HG02678 (cell line): ENCODE data around the gene CDT1.
"Not testable (repeated sequence)": the region's sequence is repeated elsewhere in the genome, so short reads cannot be mapped to it uniquely, and the experiment has no call there.

ENCODE experiments used
- ATAC-seq: cut with Tn5 transposase; IDR thresholded peaks from one replicate; pipeline ENCODE4 v1.9.1; 2021; ENCODE audit warnings: mild to moderate bottlenecking, moderate library complexity; ENCODE audit not compliant: unreplicated experiment

CDT1 gene

GRCh38 chr16:88782454-88783390 is 20.9 kb upstream of the CDT1 start:
- ATAC-seq: no peak

DNA sequence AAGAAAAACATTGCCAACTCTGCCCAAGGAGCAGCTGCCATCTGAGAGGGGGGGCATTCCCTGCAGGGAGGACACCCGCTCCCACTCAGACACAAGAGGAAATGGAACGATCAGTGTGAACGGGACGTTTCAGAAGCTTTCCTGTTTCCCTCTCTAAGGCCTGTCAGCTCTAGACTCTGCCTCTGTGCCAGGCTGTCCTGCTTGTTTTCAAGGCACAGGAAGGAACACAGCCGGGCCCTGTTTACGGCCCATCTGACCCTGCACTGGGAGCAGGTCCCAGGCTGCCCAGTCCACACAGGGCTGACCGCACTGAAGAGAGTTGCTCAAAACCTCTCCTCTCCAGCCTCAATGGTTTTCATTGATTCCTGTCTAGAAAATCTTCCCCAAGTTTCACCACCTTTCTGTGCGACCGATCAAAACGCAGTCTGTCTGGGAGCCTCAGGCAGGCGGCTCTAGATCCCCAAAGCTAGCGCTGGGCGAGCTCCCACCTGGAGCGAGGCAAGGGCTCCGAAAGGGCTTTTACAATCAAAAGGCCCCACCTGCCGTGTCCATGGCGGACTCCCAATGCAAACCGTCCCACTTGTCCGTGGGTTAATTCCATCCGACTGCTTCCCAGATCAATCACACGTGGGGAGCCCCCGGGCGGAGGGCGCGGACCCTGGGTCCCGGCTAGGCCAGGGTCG is 20.1 kb upstream of the CDT1 start:
- no peak for ATAC-seq

DNA sequence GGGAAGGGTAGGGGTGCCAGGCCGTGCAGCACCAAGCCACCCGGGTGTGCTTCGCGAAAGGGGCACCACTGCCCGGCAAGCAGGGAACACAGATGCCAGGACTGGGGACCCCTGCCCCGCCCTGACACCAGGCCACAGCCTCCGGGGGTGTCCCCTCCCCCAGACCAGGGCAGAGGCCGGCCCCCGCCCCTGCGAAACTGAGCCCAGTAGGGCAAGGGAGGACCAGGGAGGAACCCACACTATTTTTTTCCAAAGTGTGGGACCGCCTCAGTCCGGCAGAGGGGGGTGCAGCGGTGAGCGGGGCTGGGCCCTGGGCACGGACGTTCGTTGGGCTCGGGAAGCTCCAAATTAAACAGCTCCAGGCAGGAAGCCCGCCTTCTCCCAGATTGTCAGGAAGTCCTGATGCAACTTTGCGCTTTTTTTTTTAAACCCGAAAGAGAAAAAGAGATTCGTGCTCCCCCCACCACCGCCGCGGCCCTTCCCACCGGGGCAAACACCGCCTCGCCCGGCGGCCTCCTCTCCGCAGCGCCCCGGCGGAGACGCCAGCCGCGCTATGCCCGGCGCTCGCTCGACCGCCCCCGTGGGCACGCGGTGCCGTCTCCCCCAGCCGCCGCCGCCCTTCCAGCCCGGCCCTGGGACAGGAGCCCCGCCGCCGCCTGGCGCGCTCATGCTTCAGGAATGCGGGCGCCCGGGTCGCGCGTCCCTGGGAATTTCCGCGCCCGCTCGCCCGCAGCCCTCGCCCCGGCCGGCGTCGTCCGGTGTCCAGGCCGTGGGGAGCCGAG is 19.3 kb upstream of the CDT1 start:
- peak; percentile 9 for ATAC-seq

DNA sequence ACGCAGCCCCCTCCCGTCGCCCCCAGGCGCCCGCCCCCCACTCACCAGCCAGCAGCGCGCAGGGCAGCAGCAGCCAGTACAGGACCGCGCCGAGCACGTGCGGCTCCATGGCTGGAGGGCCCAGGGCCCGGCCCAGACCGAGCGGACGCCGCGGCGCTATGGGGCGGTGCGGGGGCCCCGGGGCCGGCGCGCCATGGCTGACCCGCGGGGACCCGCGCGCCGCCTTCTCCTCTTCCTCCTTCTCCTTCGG is 18.8 kb upstream of the CDT1 start:
- ATAC-seq: no peak

DNA sequence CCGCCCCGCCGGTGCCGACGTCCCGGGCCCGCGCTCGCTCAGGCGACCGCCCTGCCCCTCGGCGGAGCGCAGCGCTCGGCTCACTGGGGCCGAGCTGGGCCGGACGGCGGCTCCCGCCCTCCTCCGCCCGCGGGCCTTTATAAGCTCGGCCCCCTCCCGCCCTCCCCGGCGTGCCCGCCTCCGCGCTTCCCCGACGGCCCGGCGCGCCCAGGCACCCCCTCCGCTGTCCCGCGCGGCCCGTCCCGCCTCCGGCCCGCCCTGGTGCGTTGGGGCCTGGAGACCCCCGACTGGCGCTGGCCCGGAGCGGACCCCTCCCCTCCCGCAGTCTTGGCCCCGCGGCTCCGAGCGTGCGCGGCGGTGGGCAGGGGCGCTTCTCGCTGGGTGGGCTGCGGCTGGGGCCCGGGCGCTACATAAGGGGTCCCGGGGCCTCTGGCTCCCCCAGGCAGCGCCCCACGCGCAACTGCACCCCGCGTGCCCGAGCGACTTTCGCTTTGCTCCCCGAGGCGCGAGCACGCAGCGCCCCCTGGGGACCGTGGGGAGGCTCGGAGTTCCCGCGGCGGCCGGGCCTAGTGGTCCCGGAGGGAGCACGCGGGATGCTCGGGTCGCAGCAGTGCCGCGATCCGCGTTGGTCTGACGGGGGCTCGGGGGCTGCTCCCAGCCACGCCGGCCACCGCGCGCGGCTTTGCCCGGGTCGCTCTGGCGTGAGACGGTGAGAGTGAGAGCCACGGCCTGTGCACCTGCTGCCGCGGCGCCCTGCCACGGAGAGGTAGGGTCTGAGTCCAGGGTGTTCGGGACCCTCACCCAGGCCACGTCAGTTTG is 18.3 kb upstream of the CDT1 start, which contains the start of gene PIEZO1:
PIEZO1 (minus strand) TSS at position 115 of the 819 bp plus-strand sequence. CDS start 256 bp downstream, outside the sequence.
- peak; percentile 33 for ATAC-seq

DNA sequence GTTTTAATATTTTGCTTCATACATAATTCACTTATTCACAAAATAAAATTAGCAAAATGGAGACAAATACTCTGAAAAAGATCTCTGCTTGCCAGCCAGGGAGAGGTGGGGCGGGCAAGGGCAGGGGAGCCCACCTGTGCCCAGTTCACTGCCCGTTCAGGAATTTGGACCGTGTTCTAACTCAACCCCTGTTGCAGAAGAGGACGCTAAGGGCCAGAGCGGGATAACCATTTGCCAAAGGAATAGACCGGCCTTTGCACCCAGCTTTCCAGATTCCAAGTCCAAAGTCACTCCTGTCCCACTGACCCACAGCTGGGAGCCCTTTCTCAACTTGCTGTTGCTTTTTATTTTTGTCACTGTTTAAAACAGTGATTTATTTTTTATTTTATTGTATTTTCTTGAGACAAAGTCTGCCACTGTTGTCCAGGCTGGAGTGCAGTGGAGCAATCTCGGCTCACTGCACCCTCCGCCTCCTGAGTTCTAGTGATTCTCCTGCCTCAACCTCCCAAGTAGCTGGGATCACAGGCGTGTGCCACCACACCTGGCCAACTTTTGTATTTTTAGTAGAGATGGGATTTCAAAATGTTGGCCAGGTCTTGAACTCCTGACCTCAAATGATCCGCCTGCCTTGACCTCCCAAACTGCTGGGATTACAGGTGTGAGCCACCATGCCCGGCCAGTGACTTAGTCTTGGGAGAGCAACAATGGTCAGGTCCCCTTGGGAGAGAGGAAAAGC is 15.8 kb upstream of the CDT1 start:
- no peak for ATAC-seq

DNA sequence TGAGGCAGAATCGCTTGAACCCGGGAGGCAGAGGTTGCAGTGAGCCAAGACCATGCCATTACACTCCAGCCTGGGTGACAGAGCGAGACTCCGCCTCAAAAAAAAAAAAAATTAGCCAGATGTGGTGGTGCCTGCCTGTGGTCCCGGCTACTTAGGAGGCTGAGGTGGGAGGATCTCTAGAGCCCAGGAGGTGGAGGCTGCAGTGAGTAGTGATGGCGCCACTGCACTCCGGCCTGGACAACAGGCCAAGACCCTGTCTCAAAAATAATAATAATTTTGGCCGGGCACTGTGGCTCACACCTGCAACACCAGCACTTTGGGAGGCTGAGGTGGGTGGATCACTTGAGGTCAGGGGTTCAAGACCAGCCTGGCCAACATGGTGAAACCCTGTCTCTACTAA is 14.8 kb upstream of the CDT1 start:
- not testable (repeated sequence) for ATAC-seq

- ATAC-seq: no peak
Measured at GRCh38 chr16:88789594-88789993, 14.0 kb upstream of the CDT1 start.

DNA sequence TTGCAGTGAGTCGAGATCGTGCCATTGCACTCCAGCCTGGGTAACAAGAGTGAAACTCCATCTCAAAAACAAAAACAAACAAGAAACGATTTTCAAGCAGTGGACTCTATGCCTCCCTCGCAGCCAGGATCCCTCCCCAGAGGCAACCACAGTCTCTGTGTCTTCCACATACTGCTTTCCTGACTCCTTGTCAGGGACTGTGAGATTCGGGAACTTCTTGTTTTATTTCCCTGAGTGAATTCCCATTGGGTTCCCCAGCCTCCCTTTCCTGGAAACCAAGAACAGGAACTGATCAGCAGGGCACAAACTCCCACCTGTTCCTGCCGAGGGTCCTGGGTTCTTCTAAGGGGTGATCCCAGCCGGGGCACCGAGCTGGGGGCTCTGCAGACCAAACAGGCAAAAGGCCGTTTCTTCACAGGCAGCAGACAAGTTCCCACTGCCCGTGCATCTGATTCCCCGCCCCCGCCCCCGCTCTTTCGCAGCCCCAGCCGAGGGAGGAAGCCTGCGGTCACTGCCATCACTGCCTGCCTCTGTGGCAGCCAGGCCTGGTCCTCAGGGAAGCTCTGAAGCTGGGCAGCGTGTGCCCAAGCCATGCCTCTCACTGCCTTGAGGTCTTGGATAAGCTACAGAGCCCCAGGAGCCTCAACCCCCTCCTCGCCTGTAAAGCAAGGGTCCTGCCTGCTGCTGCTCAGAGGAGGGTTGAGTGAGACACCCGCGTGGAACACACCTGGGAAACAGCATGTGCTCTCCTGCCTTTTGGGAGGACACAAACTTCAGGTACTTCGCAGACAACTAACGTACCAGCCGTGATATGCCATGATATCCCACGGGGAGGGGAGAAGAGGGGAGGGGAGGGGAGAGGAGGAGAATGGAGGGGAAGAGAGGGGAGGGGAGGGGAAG is 13.0 kb upstream of the CDT1 start:
- no peak for ATAC-seq

DNA sequence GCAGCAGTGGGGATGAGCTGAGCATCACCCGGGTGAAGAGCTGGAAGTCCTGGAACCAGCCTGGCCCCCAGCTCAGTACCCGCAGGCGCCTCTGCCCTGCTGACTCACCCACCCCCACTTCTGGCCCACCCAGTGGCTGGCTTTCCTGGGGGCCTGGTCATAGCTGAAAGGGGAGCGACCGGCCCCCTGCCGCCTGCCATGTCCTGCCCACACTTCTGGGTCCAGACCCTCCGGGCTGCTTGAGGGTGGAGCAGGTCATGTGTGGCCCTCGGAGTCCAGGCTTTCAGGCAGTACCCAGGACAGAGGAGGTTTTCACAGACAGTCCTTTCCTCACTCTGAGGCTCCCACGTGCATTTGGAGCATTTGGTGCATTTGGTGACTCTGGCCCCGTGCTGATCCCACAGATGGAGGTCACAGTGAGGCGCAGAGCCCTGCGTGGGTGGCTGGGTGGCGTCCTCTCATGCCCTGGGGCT is 11.5 kb upstream of the CDT1 start:
- ATAC-seq: no peak

GRCh38 chr16:88792668-88793250 is 10.8 kb upstream of the CDT1 start:
- no peak for ATAC-seq

DNA sequence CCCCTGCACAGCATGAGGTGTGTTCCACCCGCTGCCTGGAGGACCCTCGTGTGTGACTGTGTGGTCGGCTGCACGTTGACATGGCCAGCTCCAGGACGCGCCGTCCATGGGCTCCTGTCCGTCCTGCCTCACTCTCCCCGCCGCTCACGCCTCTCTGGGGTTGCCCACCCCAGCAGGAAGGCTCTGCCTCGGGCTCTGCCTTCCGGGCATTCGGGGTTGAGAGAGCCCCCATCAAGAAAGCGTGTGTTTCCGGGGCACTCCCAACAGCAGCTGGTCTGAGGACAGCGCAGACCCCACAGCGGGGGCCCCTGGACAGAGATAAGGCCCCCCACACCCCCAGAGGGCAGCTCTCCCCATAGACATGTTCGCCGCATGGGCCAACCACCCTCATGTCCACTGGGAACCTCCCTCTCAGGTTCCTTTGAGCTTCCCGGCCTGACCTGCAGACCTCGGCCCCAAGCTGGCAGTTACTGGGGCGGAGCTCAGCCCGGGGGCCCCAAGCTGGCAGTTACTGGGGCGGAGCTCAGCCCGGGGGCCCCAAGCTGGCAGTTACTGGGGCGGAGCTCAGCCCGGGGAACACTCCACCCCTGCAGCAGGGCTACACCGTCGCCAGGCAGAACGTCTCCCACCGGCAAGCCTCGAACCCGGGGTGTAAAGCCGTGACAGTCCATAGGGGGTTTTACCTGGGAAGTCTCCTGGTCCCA is 10.2 kb upstream of the CDT1 start:
- ATAC-seq: no peak

GRCh38 chr16:88796278-88796677 is 7.3 kb upstream of the CDT1 start:
- no peak for ATAC-seq

- no peak for ATAC-seq
Measured at GRCh38 chr16:88798073-88798472, 5.5 kb upstream of the CDT1 start.

DNA sequence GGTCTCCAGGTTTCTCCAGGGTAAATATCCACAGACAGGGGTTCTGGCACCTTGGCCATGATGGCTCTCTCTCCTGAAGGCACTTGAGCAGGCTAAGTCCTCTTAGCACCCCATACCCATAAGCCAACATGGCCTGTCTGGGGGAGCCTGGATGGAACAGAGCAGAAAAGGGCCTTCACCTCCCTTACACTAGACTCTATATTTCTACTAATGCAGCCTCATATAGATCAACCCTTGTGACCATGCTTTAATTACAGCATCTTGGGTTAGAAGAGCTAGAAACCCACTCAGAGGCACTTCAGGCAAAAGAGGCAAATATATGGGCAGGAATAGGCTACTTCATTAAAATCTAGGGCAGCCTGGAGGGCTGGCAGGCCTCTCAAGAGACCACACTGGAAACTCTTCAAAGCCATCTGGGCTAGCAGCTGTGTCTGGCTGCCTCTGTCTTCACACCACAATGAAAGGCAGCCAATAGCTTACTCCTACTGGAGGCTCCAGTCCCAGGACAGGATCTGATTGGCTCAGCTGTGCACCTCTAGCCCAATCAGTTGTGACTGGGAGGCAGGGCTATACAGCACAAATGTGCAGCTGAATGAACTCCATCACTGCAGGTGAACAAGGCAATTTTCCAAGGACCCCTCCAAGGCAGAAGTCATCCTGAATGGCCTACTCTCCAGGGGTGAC is 4.7 kb upstream of the CDT1 start:
- no peak for ATAC-seq

DNA sequence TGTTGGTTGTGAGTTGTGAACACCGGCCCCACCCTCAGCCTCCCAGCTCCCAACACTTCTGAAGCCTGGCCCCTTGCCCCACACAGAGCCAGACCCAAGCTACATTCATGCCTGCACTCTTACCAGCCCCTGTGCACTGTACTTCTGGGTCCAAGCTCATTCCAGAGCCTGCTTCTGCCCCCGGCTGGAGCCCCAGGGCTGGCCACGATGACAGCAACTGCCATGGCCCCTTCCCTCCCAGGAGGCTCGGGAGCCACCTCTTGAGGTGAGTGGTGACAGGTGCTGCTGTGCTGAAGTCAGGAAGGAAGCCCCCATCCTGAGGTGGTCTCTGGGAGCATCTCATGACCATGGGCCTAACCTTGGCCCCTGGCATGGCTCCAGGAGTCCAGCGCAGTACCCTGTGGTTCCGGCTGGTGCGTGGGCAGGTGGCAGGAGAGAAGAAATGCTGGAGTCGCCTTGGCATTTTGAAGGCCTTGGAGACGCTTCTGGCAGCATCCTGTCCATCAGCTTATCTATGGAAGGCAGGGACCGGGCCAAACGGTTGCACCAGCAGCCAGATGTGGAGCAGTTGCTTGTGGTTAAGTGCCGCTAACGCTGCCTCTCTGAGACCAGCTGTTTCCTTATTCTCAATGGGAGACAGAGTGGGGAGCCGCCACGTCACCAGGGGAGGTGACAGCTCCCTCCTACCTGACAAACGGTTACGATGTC is 3.9 kb upstream of the CDT1 start:
- ATAC-seq: no peak

- ATAC-seq: no peak
Measured at GRCh38 chr16:88800277-88800592, 3.4 kb upstream of the CDT1 start.
